Thyroid gland (tissue), 4 donors: ENCODE data around the gene MYO10. TPM values are rescaled to one million over a fixed set of nuclear protein-coding genes. Genes with fewer than 3 reads are reported as not detected.

Experiments used
- DNase-seq, 2 donors: peaks; one replicate each; pipeline ENCODE4 v3.0.0-alpha.2; 2019
- H3K27ac ChIP-seq, 3 donors: fragments of 200-600 bp; sonication (generic); 1 replicate in 2 of 3; 2 replicates in 1 of 3; pipeline ENCODE4 v1.5.1; 2016 to 2019; ENCODE audit warnings: mild to moderate bottlenecking in 1 of 3, moderate library complexity in 1 of 3
- H3K27me3 ChIP-seq: fragments of 200-600 bp; sonication (generic); one replicate; pipeline ENCODE4 v1.5.1; 2019
- H3K36me3 ChIP-seq, 2 donors: fragments of 200-600 bp; sonication (generic); one replicate each; pipeline ENCODE4 v1.5.1; 2016 to 2019
- H3K4me1 ChIP-seq, 2 donors: fragments of 200-600 bp; sonication (generic); one replicate each; pipeline ENCODE4 v1.5.1; 2017 to 2019
- H3K4me3 ChIP-seq, 3 donors: fragments of 200-600 bp; sonication (generic); replicated peaks in 1 of 3; 1 replicate in 2 of 3; 2 replicates in 1 of 3; pipeline ENCODE4 v1.5.1; 2016; ENCODE audit warnings: mild to moderate bottlenecking in 1 of 3
- H3K9me3 ChIP-seq: fragments of 200-600 bp; sonication (generic); one replicate; pipeline ENCODE4 v1.5.1; 2017
- CTCF ChIP-seq, 6 experiments: fragments of 200-600 bp in 3 of 6; fragments of 450-650 bp in 3 of 6; sonication (generic) in 3 of 6; IDR thresholded peaks; one replicate each; pipeline ENCODE4 v1.5.1; 2016 to 2019; ENCODE audit warnings: antibody characterized with exemption in 6 of 6, mild to moderate bottlenecking in 2 of 6, inconsistent platforms in 1 of 6, moderate library complexity in 1 of 6
- POLR2A ChIP-seq, 2 donors: fragments of 450-650 bp; IDR thresholded peaks; one replicate each; pipeline ENCODE4 v1.6.1; 2017; ENCODE audit warnings: antibody characterized with exemption in 2 of 2, mild to moderate bottlenecking in 2 of 2, moderate library complexity in 1 of 2
- WGBS, 2 donors: methylation state at CpG; one replicate each; pipeline ENCODE4 v1.1.5; 2017; 5-methylcytosine and 5-hydroxymethylcytosine counted together
- intact Hi-C: fragments of 100-400 bp; cut with DNase I; formaldehyde crosslinking; loops from one replicate; pipeline ENCODE4 v1.15.1; 2023
- total RNA-seq, 4 donors: library from RNA; depleted of rRNA; stranded (reverse); fragments of >200 nt; gene quantifications; one replicate each; pipeline ENCODE4 v1.2.3, GENCODE V29; 2016

Gene MYO10
- total RNA-seq, 4 donors from 2014 or later = 49.2 to 89.6 (median 71.0) TPM

DNA sequence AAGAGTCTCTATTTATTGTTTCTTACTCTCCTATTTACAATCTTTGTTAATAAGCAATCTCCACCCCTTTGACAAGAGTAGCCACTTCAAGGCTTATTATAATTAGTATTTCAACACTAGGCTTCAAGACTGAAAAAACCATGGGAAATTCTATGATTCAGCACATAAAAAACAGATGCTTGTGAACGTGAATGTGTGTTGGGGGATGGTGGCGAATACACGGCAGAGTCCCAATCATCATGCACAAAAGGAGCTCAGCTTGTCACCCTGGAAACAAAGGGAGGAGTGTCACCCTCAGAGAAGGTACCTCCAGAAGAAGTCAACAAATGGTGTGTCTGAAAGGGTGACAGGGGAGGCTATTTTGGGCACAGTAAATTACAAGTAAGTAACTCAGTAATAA, 162.1 kb downstream of the MYO10 start:
- 81 to 83% methylated on average over 3 of the region's 3 CpGs for WGBS, 2 donors
- Histone ChIP-seq H3K4me3 (no peak overlapping the region), H3K27ac (no peak overlapping the region), H3K9me3 (no peaks in the 10 kb centered on the region), H3K4me1 (no peaks in the 10 kb centered on the region), H3K36me3 (no peaks in the 10 kb centered on the region), H3K27me3 (no peaks in the 10 kb centered on the region)
- intact Hi-C loops = no loop called here
- DNase-seq = no peak
- no peak for TF ChIP-seq POLR2A (IDR thresholded peaks at IDR 0.05)
- no peak for TF ChIP-seq CTCF (IDR thresholded peaks at IDR 0.05)

DNA sequence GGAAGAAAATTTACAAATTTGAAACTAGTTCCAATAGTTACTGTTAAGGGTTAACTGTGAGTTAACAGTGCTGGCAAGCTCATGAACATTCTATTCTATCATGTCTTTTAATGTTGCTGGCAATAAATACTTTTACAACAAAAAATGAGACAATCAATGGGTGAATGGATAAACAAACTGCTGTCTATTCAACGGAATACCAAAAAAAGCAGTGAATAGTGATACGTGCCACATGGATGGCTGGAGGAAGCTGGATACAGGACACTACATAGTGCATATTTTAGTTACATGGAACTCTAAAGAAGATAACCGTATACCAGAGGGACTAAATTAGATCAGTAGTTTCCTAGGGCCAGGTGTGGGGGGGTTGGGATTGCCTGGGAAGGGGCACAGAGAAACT, 163.5 kb downstream of the MYO10 start:
- 70 to 72% methylated on average over 3 of the region's 3 CpGs for WGBS, 2 donors
- Histone ChIP-seq H3K27me3 (no peaks in the 10 kb centered on the region), H3K27ac (no peak overlapping the region), H3K36me3 (no peaks in the 10 kb centered on the region), H3K9me3 (no peaks in the 10 kb centered on the region), H3K4me3 (no peak overlapping the region), H3K4me1 (no peaks in the 10 kb centered on the region)
- intact Hi-C loops = no loop called here
- no peak for TF ChIP-seq CTCF (IDR thresholded peaks at IDR 0.05)
- no peak for TF ChIP-seq POLR2A (IDR thresholded peaks at IDR 0.05)
- DNase-seq = no peak

DNA sequence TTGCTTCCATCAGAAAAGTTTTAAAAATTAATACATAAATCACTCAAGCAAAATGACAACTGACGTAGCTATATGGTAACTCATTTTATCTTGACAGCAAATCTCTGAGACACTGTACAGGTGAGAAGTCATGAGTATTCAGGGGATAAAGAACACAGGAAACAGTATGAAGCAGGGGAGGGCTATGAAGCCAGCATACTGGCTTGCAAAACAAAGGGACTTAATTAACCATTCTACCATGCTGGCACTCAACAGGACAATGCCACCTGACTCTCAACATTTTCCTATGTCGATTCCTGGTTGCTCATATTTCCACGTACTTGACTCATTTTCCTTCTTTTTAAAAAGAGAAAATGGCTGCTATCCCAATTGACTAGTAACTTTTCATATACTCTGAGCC, 167.9 kb downstream of the MYO10 start:
- DNase-seq = no peak
- H3K36me3 ChIP-seq = peaks cover 12 to 14% of the 10 kb centered on the region in 2 donors
- H3K4me1 ChIP-seq = no peaks in the 10 kb centered on the region
- TF ChIP-seq POLR2A (IDR thresholded peaks at IDR 0.05) (no peak), CTCF (IDR thresholded peaks at IDR 0.05) (no peak)
- no peaks in the 10 kb centered on the region for H3K9me3 ChIP-seq
- intact Hi-C loops = no loop called here
- no peak overlapping the region for H3K4me3 ChIP-seq
- 91 to 93% methylated on average over 3 of the region's 3 CpGs for WGBS, 2 donors
- H3K27me3 ChIP-seq = no peaks in the 10 kb centered on the region
- no peak overlapping the region for H3K27ac ChIP-seq

DNA sequence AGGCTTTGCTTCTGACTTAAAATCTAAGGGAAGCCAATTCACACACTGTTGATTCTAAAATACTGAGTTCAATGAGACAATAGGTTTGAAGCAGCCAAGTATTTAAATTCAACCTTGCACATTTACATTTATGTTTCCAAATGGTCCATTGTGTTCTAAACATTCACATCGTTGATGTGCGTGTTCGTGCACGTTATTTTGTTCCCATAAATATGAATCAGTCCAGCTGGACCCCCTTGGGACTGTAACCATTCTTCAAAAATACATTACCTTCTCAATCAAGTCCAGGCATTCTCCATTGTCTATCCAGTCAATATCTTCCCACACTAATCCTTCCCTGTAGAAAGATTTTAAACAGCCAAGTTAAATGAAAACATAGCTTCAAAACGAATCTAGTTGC, 172.9 kb downstream of the MYO10 start:
- H3K36me3 ChIP-seq = peaks cover 33 to 40% of the 10 kb centered on the region in 2 donors
- H3K27me3 ChIP-seq = no peaks in the 10 kb centered on the region

More for the DNA sequence above, 172.9 kb downstream of the MYO10 start:
- no peak overlapping the region for H3K27ac ChIP-seq
- DNase-seq = no peak
- H3K9me3 ChIP-seq = no peaks in the 10 kb centered on the region
- WGBS, 2 donors = 84 to 85% methylated on average over 5 of the region's 5 CpGs
- TF ChIP-seq POLR2A (IDR thresholded peaks at IDR 0.05) (no peak), CTCF (IDR thresholded peaks at IDR 0.05) (no peak)
- no peaks in the 10 kb centered on the region for H3K4me1 ChIP-seq
- no peak overlapping the region for H3K4me3 ChIP-seq
- intact Hi-C loops = no loop called here
